A673 (cell line): ENCODE measurements around the gene WWP2.
A peak's percentile ranks its signal among the peaks of the same experiment; 100 is the strongest.

ENCODE experiments used
- CTCF ChIP-seq: fragments of 300-800, 200-600 bp; sonication (generic); conservative IDR thresholded peaks from 2 replicates; pipeline ENCODE4 v1.5.1; 2017; ENCODE audit warnings: low read depth, mild to moderate bottlenecking, antibody characterized with exemption, low read length, moderate library complexity, mixed read lengths
- EZH2 ChIP-seq: fragments of 200-600 bp; sonication (generic); IDR thresholded peaks from 2 replicates; pipeline ENCODE4 v1.6.1; 2017; ENCODE audit warnings: borderline replicate concordance, low read depth, mild to moderate bottlenecking, mixed read lengths, antibody characterized with exemption, low read length; ENCODE audit not compliant: poor library complexity, severe bottlenecking

- no peak for TF ChIP-seq EZH2
- TF ChIP-seq CTCF = peak; percentile 47
Measured at GRCh38 chr16:69937465-69937951, 175.4 kb downstream of the WWP2 start.
